Measurements from ENCODE around the gene SEC24C. TPM values are rescaled to one million over a fixed set of nuclear protein-coding genes. Genes with fewer than 3 reads are reported as not detected.
"Not testable (repeated sequence)": the region's sequence is repeated elsewhere in the genome, so short reads cannot be mapped to it uniquely, and the experiment has no call there.

SEC24C gene
- total RNA-seq, 4 donors from 2014 or later = 47.5 to 65.1 (median 49.6) TPM

GRCh38 chr10:73734028-73734720, 10.0 kb upstream of the SEC24C start:
- TF ChIP-seq, protein P1, sequence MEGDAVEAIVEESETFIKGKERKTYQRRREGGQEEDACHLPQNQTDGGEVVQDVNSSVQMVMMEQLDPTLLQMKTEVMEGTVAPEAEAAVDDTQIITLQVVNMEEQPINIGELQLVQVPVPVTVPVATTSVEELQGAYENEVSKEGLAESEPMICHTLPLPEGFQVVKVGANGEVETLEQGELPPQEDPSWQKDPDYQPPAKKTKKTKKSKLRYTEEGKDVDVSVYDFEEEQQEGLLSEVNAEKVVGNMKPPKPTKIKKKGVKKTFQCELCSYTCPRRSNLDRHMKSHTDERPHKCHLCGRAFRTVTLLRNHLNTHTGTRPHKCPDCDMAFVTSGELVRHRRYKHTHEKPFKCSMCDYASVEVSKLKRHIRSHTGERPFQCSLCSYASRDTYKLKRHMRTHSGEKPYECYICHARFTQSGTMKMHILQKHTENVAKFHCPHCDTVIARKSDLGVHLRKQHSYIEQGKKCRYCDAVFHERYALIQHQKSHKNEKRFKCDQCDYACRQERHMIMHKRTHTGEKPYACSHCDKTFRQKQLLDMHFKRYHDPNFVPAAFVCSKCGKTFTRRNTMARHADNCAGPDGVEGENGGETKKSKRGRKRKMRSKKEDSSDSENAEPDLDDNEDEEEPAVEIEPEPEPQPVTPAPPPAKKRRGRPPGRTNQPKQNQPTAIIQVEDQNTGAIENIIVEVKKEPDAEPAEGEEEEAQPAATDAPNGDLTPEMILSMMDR (IDR thresholded peaks at IDR 0.05) = no peak
- TF ChIP-seq POLR2A (IDR thresholded peaks at IDR 0.05) (no peak), EP300 (IDR thresholded peaks at IDR 0.05) (no peak), POLR2AphosphoS5 (IDR thresholded peaks at IDR 0.05) (no peak)
- WGBS, 2 donors (ENCODE audit: low coverage in 1 of 2) = no CpG with 5 or more reads among the region's 16 CpGs
- Histone ChIP-seq H3K4me3 (no peak overlapping the region), H3K27ac (peak overlapping the region in 1 of 4 donors; percentile 15), H3K9me3 (no peaks in the 10 kb centered on the region), H3K36me3 (peaks cover 0 to 60% of the 10 kb centered on the region in 2 donors), H3K4me1 (peaks cover 4 to 45% (median 19%) of the 10 kb centered on the region in 3 donors), H3K27me3 (no peaks in the 10 kb centered on the region)
- ATAC-seq = no peak

- Histone ChIP-seq H3K9me3 (no peaks in the 10 kb centered on the region), H3K27ac (peak overlapping the region in 1 of 4 donors; percentile 15), H3K4me3 (no peak overlapping the region), H3K36me3 (peaks cover 0 to 66% of the 10 kb centered on the region in 2 donors), H3K27me3 (no peaks in the 10 kb centered on the region), H3K4me1 (peaks cover 4 to 44% (median 17%) of the 10 kb centered on the region in 3 donors)
- 80 to 100% methylated on average over 1 of the region's 5 CpGs for WGBS, 2 donors (ENCODE audit: low coverage in 1 of 2)
- ATAC-seq = no peak
- TF ChIP-seq, protein P1 (IDR thresholded peaks at IDR 0.05) = no peak
- TF ChIP-seq POLR2AphosphoS5 (IDR thresholded peaks at IDR 0.05) = no peak
- no peak for TF ChIP-seq EP300 (IDR thresholded peaks at IDR 0.05)
- TF ChIP-seq POLR2A (IDR thresholded peaks at IDR 0.05) = no peak
These were observed 9.3 kb upstream of the SEC24C start for GRCh38 chr10:73734796-73735305.

- not testable (repeated sequence) for H3K9me3 ChIP-seq, H3K27me3 ChIP-seq, H3K27ac ChIP-seq, H3K4me3 ChIP-seq, ATAC-seq
- Histone ChIP-seq H3K4me1 (peaks cover 0 to 29% (median 8%) of the 10 kb centered on the region in 3 donors), H3K36me3 (peaks cover 0 to 38% of the 10 kb centered on the region in 2 donors)
- 86 to 90% methylated on average over 4 to 6 of the region's 18 CpGs for WGBS, 2 donors (ENCODE audit: low coverage in 1 of 2)
These were observed 3.5 kb upstream of the SEC24C start for GRCh38 chr10:73740501-73741254.

GRCh38 chr10:73742454-73742734, 1.8 kb upstream of the SEC24C start:
- peaks cover 0 to 45% (median 9%) of the 10 kb centered on the region in 3 donors for H3K4me1 ChIP-seq
- H3K9me3 ChIP-seq = no peaks in the 10 kb centered on the region
- ATAC-seq = no peak
- H3K4me3 ChIP-seq = no peak overlapping the region
- H3K27ac ChIP-seq = peak overlapping the region in 2 of 4 donors; percentile 5 to 14
- peaks cover 0 to 38% of the 10 kb centered on the region in 2 donors for H3K36me3 ChIP-seq
- WGBS, 2 donors (ENCODE audit: low coverage in 1 of 2) = 82 to 97% methylated on average over 4 to 5 of the region's 5 CpGs
- no peaks in the 10 kb centered on the region for H3K27me3 ChIP-seq
- TF ChIP-seq POLR2AphosphoS5 (IDR thresholded peaks at IDR 0.05) = no peak
- TF ChIP-seq POLR2A (IDR thresholded peaks at IDR 0.05) = no peak
- TF ChIP-seq, protein P1 (IDR thresholded peaks at IDR 0.05) = no peak
- no peak for TF ChIP-seq EP300 (IDR thresholded peaks at IDR 0.05)

DNA sequence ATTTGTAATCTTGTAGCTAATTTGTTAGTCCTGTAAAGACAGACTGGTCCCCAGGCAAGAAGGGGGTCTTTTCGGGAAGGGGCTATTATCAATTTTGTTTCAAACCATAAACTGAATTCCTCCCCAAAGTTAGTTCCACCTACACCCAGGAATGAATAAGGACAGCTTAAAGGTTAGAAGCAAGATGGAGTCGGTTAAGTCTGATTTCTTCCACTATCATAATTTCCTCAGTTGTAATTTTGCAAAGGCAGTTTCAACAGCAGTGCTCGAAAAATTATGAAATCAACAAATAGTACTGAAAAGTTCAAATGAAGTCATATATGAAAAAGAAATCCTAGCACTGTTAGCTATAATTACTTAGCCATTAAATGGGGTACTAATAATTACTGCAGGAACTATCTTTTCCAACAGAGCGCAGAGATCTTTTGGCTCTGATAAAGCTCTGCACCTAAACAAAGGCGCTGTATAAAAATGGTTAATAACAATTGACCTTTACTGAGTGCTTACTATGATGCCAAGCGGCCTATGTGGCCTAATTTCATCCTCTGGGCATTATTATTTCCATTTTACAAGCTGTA, 756 bp upstream of the SEC24C start:
- peaks cover 0 to 38% of the 10 kb centered on the region in 2 donors for H3K36me3 ChIP-seq
- WGBS, 2 donors (ENCODE audit: low coverage in 1 of 2) = 37 to 38% methylated on average over 6 of the region's 6 CpGs
- H3K4me1 ChIP-seq = peaks cover 0 to 53% (median 9%) of the 10 kb centered on the region in 3 donors
- no peak for TF ChIP-seq POLR2A (IDR thresholded peaks at IDR 0.05)
- no peak for TF ChIP-seq EP300 (IDR thresholded peaks at IDR 0.05)
- TF ChIP-seq, protein P1 (IDR thresholded peaks at IDR 0.05) = no peak
- H3K27ac ChIP-seq = peak overlapping the region; percentile 60 to 93 (median 90)
- H3K27me3 ChIP-seq = no peaks in the 10 kb centered on the region
- ATAC-seq = no peak
- H3K4me3 ChIP-seq = peak overlapping the region; percentile 57 to 91
- H3K9me3 ChIP-seq = no peaks in the 10 kb centered on the region

Data from gastroesophageal sphincter (tissue), 4 donors.